Duodenal mucosa (tissue), 2 donors: Measurements from ENCODE around the gene ST8SIA6.
"Not testable (repeated sequence)": the region's sequence is repeated elsewhere in the genome, so short reads cannot be mapped to it uniquely, and the experiment has no call there.

Experiments
- H3K27ac ChIP-seq: one replicate; pipeline ENCODE4 v1.7.0; 2013; ENCODE audit warnings: low read depth, low read length
- H3K27me3 ChIP-seq, 2 donors: one replicate each; pipeline ENCODE4 v1.7.0; 2013; ENCODE audit warnings: low read length in 2 of 2, control low read depth in 1 of 2; ENCODE audit not compliant: insufficient read depth in 2 of 2, control insufficient read depth in 1 of 2
- H3K36me3 ChIP-seq, 2 donors: one replicate each; pipeline ENCODE4 v1.7.0; 2013; ENCODE audit warnings: low read length in 2 of 2, control low read depth in 1 of 2; ENCODE audit not compliant: insufficient read depth in 2 of 2, control insufficient read depth in 1 of 2
- H3K4me1 ChIP-seq, 2 donors: one replicate each; pipeline ENCODE4 v1.7.0; 2013; ENCODE audit warnings: low read length in 2 of 2, control low read depth in 1 of 2; ENCODE audit not compliant: insufficient read depth in 2 of 2, control insufficient read depth in 1 of 2
- H3K4me3 ChIP-seq, 2 donors: one replicate each; pipeline ENCODE4 v1.7.0; 2013; ENCODE audit warnings: low read length in 2 of 2, low read depth in 1 of 2
- H3K9ac ChIP-seq, 2 donors: one replicate each; pipeline ENCODE4 v1.7.0; 2013; ENCODE audit warnings: low read length in 2 of 2, low read depth in 1 of 2
- H3K9me3 ChIP-seq, 2 donors: one replicate each; pipeline ENCODE4 v1.7.0; 2013; ENCODE audit warnings: low read length in 2 of 2, control low read depth in 1 of 2; ENCODE audit not compliant: control insufficient read depth in 1 of 2

Gene ST8SIA6, protein sequence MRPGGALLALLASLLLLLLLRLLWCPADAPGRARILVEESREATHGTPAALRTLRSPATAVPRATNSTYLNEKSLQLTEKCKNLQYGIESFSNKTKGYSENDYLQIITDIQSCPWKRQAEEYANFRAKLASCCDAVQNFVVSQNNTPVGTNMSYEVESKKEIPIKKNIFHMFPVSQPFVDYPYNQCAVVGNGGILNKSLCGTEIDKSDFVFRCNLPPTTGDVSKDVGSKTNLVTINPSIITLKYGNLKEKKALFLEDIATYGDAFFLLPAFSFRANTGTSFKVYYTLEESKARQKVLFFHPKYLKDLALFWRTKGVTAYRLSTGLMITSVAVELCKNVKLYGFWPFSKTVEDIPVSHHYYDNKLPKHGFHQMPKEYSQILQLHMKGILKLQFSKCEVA

DNA sequence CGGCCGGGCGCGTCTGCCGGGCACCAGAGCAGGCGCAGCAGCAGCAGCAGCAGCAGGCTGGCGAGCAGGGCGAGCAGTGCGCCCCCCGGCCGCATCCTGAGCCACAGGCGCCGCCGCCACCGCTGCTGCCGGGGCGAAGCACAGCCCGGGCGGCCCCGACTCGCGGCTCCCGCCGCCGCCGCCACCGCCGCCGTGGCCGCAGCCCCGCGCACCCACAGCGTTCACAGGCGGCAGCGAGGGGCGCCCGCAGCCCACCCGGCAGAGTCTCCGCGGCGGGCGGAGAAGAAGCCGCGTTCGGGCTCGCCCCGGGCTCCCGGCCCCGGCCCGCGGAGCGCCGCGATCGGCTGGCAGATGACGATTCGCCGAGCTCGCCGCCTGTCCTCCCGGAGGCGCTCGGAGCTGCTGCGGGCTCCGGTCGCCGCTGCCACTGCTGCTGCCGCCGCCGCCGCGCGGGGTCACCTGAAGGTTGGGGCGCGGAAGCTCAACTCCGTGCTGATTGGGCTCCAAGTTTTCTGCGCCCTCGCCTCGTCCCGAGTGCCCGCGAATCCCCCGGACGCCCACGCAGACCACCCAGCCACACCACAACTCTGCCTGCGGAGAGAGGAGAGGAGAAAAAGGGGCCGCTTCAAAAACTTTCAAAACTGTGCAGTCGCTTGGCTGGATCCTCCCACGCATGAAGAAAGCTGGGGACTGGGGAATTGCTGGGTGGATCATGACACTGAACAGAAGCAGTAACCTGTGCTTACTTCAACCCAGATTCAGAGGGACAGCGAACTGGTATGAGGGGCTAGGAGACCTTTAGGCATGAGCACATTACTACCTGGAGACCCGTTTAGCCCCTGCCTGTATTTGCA, at the start of gene ST8SIA6:
TSS of gene ST8SIA6 (minus strand) at position 435 of the 854 bp plus-strand sequence. CDS start at position 95, 340 bp downstream.
- Histone ChIP-seq H3K9me3 (peaks cover 0 to 1% of the 10 kb centered on the region in 2 donors), H3K27ac (no peak within 1 kb of the TSS), H3K4me3 (peak within 1 kb of the TSS; percentile 61 to 64), H3K27me3 (peaks cover 14 to 29% of the 10 kb centered on the region in 2 donors), H3K9ac (peak within 1 kb of the TSS in 1 of 2 donors; percentile 25), H3K36me3 (no peaks in the 10 kb centered on the region), H3K4me1 (peaks cover 6 to 10% of the 10 kb centered on the region in 2 donors)

DNA sequence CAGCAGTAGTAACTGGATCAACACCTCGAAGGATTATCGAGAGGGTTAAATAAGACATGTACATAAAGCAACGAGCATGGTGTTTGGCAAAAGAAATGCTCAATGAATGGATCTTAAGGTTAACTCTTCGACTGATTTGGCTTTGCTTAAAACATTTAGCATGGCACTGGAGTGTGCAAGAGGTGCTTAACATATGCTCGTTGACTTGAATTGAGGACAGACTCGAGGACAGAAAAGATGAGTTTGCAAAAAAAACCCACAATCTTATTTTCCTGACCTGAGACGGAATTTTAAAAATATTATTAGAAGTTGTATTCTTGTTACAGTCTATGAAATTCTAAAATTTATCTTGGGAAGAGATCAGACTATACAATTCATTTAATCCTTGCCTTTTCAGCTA, 49.4 kb upstream of the ST8SIA6 start:
- Histone ChIP-seq H3K27me3 (no peaks in the 10 kb centered on the region), H3K4me1 (no peaks in the 10 kb centered on the region), H3K4me3 (no peak overlapping the region), H3K9ac (no peak overlapping the region), H3K36me3 (no peaks in the 10 kb centered on the region), H3K9me3 (no peaks in the 10 kb centered on the region), H3K27ac (no peak overlapping the region)

DNA sequence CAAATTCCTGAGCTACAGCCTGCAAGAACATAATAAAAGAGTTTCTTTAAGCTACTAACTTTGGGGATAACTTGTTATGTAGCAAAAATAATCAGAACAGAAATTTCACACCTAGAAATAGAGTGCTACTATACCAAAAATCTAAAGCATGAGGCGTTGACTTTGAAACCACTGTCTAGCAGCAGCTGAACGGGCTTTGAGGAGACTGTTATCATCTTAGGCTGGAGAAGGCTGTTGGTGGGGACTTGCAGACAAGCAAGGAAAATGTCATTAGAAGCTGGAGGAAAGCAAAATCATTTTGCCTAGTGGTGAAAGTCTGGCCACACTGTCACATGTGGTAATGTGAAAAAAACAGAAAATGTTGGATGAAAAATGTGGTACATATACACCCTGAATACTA, 48.4 kb upstream of the ST8SIA6 start:
- H3K27me3 ChIP-seq = no peaks in the 10 kb centered on the region
- H3K36me3 ChIP-seq = no peaks in the 10 kb centered on the region
- no peaks in the 10 kb centered on the region for H3K4me1 ChIP-seq
- H3K27ac ChIP-seq = no peak overlapping the region
- H3K9ac ChIP-seq = no peak overlapping the region
- H3K4me3 ChIP-seq = no peak overlapping the region
- no peaks in the 10 kb centered on the region for H3K9me3 ChIP-seq

DNA sequence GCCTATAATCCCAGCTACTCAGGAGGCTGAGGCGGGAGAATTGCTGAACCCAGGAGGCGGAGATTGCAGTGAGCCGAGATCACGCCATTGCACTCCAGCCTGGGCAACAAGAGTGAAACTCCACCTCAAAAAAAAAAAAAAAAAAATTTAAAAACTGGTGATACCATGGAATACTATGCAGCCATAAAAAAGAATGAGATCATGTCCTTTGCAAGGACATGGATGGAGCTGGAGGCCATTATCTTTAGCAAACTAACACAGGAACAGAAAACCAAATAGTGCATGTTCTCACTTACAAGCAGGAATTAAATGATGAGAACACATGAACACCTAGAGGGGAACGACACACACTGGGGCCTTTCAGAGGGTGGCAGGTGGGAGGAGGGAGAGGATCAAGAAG, 44.6 kb upstream of the ST8SIA6 start:
- H3K9ac ChIP-seq, H3K9me3 ChIP-seq, H3K27ac ChIP-seq: not testable (repeated sequence)

DNA sequence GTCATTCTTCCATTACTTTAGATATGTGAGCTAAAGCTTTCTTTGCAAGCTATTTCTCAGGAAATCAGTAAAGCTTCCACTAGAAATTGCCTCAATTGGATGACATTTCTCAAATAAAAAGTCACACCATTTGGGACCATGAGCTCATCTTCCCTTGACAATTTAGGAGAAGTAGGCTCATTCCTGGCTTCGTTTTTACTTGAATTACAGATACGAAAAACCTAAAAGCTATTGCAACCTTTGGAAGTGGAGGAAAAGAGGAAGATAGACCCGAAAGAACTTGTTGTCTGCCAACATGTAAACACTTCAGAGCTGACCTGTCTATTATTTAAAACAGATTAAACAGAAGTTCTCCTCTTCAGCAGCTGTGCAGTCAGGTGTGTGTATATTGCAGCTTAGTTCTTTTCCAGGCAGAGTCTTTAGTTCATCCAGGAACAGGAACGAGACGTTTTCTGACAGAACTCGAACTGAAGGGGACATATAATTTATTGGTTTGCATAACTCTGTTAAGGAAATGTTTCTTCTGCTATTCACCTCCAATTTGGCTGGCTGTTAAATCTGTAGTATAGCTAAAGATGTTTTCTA, 43.1 kb upstream of the ST8SIA6 start:
- H3K27me3 ChIP-seq = no peaks in the 10 kb centered on the region
- no peak overlapping the region for H3K9ac ChIP-seq
- H3K27ac ChIP-seq = no peak overlapping the region
- H3K9me3 ChIP-seq = no peaks in the 10 kb centered on the region
- H3K36me3 ChIP-seq = no peaks in the 10 kb centered on the region
- H3K4me1 ChIP-seq = no peaks in the 10 kb centered on the region
- no peak overlapping the region for H3K4me3 ChIP-seq

More for the DNA sequence above, 44.6 kb upstream of the ST8SIA6 start:
- H3K4me1 ChIP-seq, H3K4me3 ChIP-seq, H3K36me3 ChIP-seq, H3K27me3 ChIP-seq: not testable (repeated sequence)

DNA sequence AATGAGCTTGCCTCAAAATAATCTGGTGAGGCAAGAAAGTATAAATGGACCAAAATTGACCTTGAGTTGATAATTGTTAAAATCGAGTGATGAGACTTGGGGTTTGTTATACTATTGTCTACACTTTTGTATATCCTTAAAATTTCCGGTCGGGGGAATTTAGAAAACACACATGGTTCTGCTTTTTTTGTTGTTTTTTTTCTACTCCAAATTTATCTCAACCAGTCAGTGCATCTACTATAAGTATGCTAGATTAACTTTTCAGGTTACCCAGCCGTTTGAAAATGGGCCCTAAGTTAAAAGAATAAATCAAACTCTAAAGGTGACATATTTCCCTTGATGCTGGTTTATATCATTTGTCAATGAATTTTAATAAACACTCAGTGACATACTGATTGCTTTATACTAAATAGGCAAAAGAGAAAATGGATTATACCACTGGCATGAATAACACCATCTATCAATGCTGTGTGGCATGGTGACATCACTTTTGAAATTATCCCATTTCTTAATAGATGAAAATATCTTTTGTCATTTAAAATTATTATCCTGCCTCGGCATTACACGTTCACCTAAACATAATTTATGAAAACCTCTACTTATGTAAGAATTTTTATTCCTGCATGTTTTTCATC, 40.3 kb upstream of the ST8SIA6 start:
- H3K9ac ChIP-seq = no peak overlapping the region
- H3K27me3 ChIP-seq = no peaks in the 10 kb centered on the region

DNA sequence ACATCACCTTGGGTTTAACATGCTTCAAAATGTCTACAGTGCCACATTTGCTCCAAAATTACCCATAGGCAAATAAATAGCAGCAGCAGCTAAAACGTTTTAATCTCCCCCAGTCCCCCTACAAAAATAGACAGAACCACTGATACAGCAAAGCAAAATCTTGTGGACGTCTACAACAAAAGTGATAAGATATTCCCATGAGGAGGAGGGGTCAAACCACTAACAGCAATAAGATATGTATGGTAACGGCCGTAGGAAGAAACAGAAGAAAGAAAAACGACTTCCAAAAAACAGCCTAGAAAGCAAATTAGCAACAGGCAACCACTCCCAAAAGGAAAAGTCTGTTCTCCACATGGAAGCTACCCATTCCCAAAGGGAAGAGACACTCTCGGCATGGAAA, 34.5 kb upstream of the ST8SIA6 start:
- Histone ChIP-seq H3K9me3 (no peaks in the 10 kb centered on the region), H3K27me3 (no peaks in the 10 kb centered on the region), H3K36me3 (no peaks in the 10 kb centered on the region), H3K4me1 (no peaks in the 10 kb centered on the region), H3K27ac (no peak overlapping the region), H3K9ac (no peak overlapping the region), H3K4me3 (no peak overlapping the region)

More for the DNA sequence above, 40.3 kb upstream of the ST8SIA6 start:
- Histone ChIP-seq H3K27ac (no peak overlapping the region), H3K4me3 (no peak overlapping the region), H3K4me1 (no peaks in the 10 kb centered on the region), H3K36me3 (no peaks in the 10 kb centered on the region), H3K9me3 (no peaks in the 10 kb centered on the region)

DNA sequence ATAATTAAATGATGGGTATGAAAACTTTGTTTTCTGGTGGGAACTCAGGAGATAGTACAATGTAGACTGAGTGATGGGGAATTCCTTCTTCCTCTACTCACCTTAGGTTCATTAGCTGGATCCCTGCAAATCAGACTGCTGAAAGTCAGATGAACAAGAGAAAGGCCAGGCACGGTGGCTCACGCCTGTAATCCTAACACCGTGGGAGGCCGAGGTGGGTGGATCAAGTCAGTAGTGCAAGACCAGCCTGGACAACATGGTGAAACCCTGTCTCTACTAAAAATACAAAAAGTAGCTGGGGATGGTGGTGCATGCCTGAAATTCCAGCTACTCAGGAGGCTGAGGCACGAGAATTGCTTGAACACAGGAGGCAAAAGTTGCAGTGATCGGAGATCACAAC, 28.7 kb upstream of the ST8SIA6 start:
- H3K27ac ChIP-seq = no peak overlapping the region
- H3K27me3 ChIP-seq = no peaks in the 10 kb centered on the region
- H3K9ac ChIP-seq = no peak overlapping the region
- H3K36me3 ChIP-seq = no peaks in the 10 kb centered on the region
- peaks cover 0 to 4% of the 10 kb centered on the region in 2 donors for H3K9me3 ChIP-seq
- no peak overlapping the region for H3K4me3 ChIP-seq
- H3K4me1 ChIP-seq = no peaks in the 10 kb centered on the region

DNA sequence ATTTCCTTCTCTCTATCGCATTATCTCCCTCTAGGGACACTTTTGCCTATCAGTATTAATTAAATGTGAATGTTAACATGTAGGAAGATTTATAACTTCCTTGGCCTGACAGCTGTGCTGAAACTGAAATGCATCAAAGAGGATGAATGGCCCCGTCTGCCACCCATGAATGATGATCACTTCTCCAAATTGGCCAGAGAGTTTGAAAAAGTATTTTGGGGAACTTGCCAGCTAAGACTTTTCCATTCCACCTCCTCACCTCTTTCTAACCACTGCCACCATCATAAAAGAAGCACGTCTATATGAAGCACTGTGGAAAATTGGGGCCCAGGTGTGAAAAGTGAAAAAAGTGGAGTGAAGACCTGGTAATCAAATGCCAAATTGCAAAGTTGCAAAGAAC, 25.4 kb upstream of the ST8SIA6 start:
- H3K27ac ChIP-seq = no peak overlapping the region
- H3K4me1 ChIP-seq = no peaks in the 10 kb centered on the region
- H3K4me3 ChIP-seq = no peak overlapping the region
- no peaks in the 10 kb centered on the region for H3K36me3 ChIP-seq
- H3K9me3 ChIP-seq = peaks cover 0 to 4% of the 10 kb centered on the region in 2 donors
- no peaks in the 10 kb centered on the region for H3K27me3 ChIP-seq
- no peak overlapping the region for H3K9ac ChIP-seq
